ENCODE measurements around the gene IDE.

Gene IDE

DNA sequence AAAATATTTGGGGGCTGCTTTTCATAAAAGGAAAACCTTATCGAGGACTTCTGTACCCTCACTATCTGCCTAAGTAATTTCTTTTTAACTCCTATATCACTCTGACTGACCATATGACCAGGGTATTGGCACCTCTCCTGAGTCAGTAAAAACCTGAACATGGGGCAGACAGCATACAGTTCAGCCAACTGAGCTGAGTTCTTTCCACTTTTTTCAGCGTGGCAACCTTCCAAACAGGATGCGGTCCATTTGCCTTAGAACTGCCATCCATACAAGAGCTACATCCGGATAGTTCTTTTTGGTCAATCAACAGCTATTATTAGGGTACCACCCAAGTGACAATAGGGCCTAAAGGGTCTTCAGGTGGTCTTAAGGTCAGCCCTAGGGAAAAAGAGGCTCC is 160.4 kb downstream of the IDE start:
- peak; percentile 19 for DNase-seq

DNA sequence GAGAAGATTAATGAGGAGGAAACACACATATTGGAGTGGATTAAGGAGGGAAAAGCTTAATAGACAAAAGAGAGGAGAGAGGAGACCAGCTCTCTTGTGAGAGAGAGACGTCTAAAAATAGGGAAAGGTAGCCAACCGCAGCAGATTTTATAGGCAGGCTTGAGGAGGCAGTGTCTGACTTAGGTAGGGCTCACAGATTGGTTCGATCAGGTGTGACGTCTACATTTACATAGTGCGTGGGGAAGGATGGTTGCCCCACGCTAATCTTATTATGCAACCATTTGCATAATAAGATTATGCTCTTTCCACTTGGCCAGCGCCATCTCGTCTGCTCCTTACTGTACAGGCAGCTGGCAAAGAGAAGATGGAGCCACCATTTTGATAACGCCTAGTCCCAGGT is 160.9 kb downstream of the IDE start:
- DNase-seq: peak; percentile 12

DNA sequence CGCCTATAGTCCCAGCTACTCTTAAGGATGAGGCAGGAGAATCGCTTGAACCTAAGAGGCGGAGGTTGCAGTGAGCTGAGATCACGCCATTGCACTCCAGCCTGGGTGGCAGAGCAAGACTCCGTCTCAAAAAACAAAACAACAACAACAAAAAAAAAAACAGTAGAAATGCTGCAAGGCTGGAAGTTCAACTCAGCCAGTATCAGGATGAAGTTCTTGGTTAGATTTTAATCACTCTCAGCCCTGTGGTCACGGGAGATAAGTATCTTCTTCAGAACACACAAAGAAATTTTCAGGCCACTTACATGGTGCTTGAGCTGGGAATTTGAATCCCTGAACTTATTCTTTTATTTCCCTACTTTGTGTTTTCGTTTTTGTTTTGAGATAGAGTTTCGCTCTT is 162.5 kb downstream of the IDE start:
- peak; percentile 24 for DNase-seq

DNA sequence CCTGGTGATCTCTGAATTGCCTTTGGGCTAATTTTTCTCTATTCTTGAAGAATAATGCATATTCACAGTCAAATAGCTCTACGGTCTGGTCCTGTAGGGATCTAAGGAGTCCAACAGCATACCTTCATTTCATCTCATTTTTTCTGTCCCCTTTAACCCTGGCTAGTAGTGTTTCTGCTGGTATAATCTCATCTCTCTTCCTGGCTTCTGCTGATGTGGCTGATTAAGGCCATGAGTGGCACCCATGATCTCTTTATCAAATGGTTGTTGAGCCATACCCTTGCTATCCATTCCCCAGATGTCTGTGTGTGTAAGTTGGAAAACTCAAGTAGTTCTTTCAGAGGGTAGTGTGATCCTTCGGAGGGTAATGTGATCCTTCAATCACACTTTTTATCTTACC is 163.4 kb downstream of the IDE start:
- peak; percentile 31 for DNase-seq

DNA sequence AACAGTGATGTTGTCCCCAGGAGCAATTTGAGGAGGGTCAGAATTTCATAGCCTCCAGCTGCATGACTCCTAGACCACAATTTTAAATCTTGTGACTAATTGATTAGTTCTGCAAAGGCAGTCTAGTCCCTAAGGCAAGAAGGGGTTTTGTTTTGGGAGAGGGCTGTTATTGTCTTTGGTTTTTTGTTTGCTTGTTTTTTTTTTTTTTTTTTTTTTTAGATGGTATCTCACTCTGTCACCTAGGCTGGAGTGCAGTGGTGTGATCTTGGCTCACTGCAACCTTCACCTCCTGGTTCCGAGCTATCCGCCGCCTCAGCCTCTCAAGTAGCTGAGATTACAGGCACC is 165.9 kb downstream of the IDE start:
- no peak for DNase-seq

DNA sequence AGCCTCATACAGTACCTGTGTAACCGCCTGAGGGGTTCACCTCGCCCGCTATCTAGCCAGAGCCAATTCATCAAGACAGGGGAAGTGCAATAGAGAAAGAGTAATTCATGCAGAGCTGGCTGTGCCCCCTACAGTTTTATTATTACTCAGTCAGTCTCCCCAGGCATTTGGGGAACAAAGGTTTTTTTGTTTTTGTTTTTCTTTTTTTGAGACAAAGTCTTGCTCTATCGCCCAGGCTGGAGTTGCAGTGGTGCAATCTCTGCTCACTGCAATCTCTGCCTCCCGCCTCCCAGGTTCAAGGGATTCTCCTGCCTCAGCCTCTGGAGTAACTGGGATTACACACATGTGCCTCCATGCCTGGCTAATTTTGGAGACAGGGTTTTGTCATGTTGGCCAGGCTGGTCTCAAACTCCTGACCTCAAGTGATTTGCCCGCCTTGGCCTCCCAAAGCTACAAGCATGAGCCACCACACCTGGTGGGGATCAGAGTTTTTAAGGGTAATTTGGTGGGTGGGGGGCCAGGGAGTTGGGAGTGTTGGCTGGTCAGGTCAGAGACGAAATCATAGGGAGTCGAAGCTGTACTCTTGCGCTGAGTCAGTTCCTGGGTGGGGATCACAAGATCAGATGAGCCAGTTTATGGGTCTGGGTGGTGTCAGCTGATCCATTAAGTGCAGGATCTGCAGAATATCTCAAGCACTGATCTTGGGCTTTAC is 166.4 kb downstream of the IDE start:
- DNase-seq: peak; percentile 98

DNA sequence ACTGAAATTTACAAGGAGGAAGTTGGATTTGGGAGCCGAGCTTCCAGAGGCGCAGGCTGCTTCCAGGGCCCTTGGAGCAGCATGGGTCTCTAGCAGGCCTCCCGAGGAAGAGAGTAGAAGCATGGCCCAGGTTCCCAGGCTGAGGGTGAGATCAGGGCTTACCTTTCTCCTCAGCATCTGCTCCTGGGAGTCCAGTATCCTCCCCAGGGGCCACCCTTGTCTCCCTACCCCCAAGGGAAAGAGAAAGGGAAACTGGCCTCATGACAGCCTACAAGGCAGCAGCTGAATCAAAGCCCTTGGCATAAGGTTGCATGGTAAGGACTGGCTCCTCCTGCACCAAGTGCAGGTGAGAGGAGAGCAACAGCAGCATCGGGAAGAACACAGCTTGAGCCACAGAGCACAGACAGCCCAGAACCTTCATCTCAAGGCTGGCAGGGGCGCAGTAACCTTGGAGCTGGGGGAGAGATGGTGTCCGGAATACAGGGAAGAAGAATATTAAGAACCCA is 168.4 kb downstream of the IDE start:
- no peak for DNase-seq

DNA sequence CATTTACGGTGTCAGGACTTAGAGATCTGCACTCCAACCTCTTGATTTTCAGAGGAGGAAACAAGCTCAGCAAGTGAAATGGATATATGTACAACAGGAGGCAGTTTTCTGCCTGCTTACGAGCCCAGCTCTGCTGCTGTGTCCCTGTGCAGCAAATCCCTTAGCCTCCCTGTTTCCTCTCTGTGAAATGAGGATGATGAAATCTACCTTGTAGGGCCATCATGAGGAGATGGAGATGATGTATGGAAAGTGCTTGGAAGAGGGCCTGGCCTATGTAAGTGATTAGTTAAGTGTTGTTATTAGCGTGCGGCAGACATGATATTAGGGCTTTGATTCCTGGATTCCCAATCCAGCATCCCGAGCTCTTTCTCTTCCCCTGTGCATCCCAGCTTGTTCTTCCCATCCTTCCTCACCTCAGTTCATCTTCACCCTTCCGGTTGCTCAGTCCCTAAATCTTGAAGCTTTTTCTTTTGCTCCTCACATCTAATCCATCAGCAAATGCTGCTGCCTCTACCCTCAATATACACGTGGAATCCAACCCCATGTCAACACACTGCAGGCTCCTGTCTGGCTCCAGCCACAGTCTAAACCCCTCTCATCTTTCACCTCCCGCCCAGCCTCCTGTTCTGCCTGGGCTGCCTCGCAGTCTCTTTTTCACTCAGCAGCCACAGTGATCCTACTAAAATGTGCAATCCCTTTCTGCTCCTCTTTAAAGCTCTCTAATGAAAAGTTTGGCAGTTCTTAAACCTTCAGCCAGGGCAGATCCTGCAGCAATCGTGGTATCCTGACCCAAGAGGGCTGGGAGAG is 169.1 kb downstream of the IDE start:
- peak; percentile 61 for DNase-seq

DNA sequence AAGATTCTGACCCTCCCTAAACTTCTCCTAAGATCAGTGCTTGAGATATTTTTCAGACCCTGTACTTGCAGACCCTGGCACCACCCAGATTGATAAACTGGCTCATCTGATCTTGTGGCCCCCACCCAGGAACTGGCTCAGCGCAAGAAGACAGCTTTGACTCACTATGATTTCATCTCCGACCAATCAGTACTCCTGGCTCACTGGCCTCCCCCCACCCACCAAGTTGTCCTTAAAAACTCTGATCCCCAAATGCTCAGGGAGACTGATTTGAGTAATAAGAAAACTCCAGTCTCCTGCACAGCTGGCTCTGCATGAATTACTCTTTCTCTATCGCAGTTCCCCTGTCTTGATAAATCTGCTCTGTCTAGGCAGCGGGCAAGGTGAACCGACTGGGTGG is 171.7 kb downstream of the IDE start:
- peak; percentile 17 for DNase-seq
